ENCODE results near the gene MPHOSPH10. TPM values are rescaled to one million over a fixed set of nuclear protein-coding genes. Genes with fewer than 3 reads are reported as not detected.

Gene MPHOSPH10
- polyA plus RNA-seq, 1 donor from 2014 or later = 39.0 TPM

GRCh38 chr2:71133603-71134002, 3.2 kb downstream of the MPHOSPH10 start:
- H3K27ac ChIP-seq (ENCODE audit: low read length) = no peak overlapping the region
- TF ChIP-seq RAD21 (conservative IDR thresholded peaks at IDR 0.05) (no peak), REST (IDR thresholded peaks at IDR 0.05; ENCODE audit: borderline replicate concordance) (no peak), SMC3 (conservative IDR thresholded peaks at IDR 0.05; ENCODE audit: poor library complexity) (no peak), MXI1 (conservative IDR thresholded peaks at IDR 0.05; ENCODE audit: poor library complexity, severe bottlenecking) (no peak), CTCF (IDR thresholded peaks at IDR 0.05; ENCODE audit: poor library complexity, severe bottlenecking) (no peak), POLR2AphosphoS5 (IDR thresholded peaks at IDR 0.05) (no peak), TAF1 (IDR thresholded peaks at IDR 0.05; ENCODE audit: low read depth) (no peak), EP300 (conservative IDR thresholded peaks at IDR 0.05; ENCODE audit: poor library complexity, severe bottlenecking) (no peak), EZH2 (IDR thresholded peaks at IDR 0.05; ENCODE audit: borderline replicate concordance, insufficient read depth, low read length, poor library complexity, severe bottlenecking) (no peak)
- no peaks in the 10 kb centered on the region for H4K20me1 ChIP-seq (ENCODE audit: insufficient read depth)
- H3K79me2 ChIP-seq (replicated peaks; ENCODE audit: insufficient read depth, low read length) = peaks cover 27% of the 10 kb centered on the region
- no peak overlapping the region for H3K4me2 ChIP-seq (ENCODE audit: low read length)
- H3F3A ChIP-seq (ENCODE audit: insufficient read depth, low read length, poor library complexity, severe bottlenecking) = no peaks in the 10 kb centered on the region
- H3K36me3 ChIP-seq (ENCODE audit: insufficient read depth, low read length) = peaks cover 9% of the 10 kb centered on the region
- no peaks in the 10 kb centered on the region for H3K9me2 ChIP-seq (ENCODE audit: insufficient read depth, low read length)
- no peak overlapping the region for H3K4me3 ChIP-seq (ENCODE audit: low read length)
- H3K9me3 ChIP-seq (ENCODE audit: low read length) = no peaks in the 10 kb centered on the region
- no peak overlapping the region for H2AFZ ChIP-seq (ENCODE audit: low read depth, low read length)
- no peak overlapping the region for H3K9ac ChIP-seq (ENCODE audit: low read length)
- no peaks in the 10 kb centered on the region for H3K27me3 ChIP-seq (ENCODE audit: insufficient read depth, low read depth, low read length)

- Histone ChIP-seq H3K4me3 (ENCODE audit: low read length) (no peak overlapping the region), H3K79me2 (replicated peaks; ENCODE audit: insufficient read depth, low read length) (peaks cover 22% of the 10 kb centered on the region), H3K9me2 (ENCODE audit: insufficient read depth, low read length) (no peaks in the 10 kb centered on the region), H3K9ac (ENCODE audit: low read length) (no peak overlapping the region), H4K20me1 (ENCODE audit: insufficient read depth) (no peaks in the 10 kb centered on the region), H3K36me3 (ENCODE audit: insufficient read depth, low read length) (peaks cover 22% of the 10 kb centered on the region), H3F3A (ENCODE audit: insufficient read depth, low read length, poor library complexity, severe bottlenecking) (no peaks in the 10 kb centered on the region), H3K9me3 (ENCODE audit: low read length) (no peaks in the 10 kb centered on the region), H3K27me3 (ENCODE audit: insufficient read depth, low read depth, low read length) (no peaks in the 10 kb centered on the region), H2AFZ (ENCODE audit: low read depth, low read length) (no peak overlapping the region), H3K4me2 (ENCODE audit: low read length) (no peak overlapping the region), H3K27ac (ENCODE audit: low read length) (no peak overlapping the region)
- TF ChIP-seq EZH2 (IDR thresholded peaks at IDR 0.05; ENCODE audit: borderline replicate concordance, insufficient read depth, low read length, poor library complexity, severe bottlenecking) (no peak), RAD21 (conservative IDR thresholded peaks at IDR 0.05) (no peak), POLR2AphosphoS5 (IDR thresholded peaks at IDR 0.05) (no peak), REST (IDR thresholded peaks at IDR 0.05; ENCODE audit: borderline replicate concordance) (no peak), MXI1 (conservative IDR thresholded peaks at IDR 0.05; ENCODE audit: poor library complexity, severe bottlenecking) (no peak), TAF1 (IDR thresholded peaks at IDR 0.05; ENCODE audit: low read depth) (no peak), SMC3 (conservative IDR thresholded peaks at IDR 0.05; ENCODE audit: poor library complexity) (no peak), EP300 (conservative IDR thresholded peaks at IDR 0.05; ENCODE audit: poor library complexity, severe bottlenecking) (no peak), CTCF (IDR thresholded peaks at IDR 0.05; ENCODE audit: poor library complexity, severe bottlenecking) (no peak)
Observed at GRCh38 chr2:71136174-71136573, 5.7 kb downstream of the MPHOSPH10 start.
